ENCODE measurements around the gene CHD9NB. TPM values are rescaled to one million over a fixed set of nuclear protein-coding genes. Genes with fewer than 3 reads are reported as not detected.
A peak's percentile ranks its signal among the peaks of the same experiment; 100 is the strongest.

Gene CHD9NB
- polyA plus RNA-seq, 3 donors = not detected

DNA sequence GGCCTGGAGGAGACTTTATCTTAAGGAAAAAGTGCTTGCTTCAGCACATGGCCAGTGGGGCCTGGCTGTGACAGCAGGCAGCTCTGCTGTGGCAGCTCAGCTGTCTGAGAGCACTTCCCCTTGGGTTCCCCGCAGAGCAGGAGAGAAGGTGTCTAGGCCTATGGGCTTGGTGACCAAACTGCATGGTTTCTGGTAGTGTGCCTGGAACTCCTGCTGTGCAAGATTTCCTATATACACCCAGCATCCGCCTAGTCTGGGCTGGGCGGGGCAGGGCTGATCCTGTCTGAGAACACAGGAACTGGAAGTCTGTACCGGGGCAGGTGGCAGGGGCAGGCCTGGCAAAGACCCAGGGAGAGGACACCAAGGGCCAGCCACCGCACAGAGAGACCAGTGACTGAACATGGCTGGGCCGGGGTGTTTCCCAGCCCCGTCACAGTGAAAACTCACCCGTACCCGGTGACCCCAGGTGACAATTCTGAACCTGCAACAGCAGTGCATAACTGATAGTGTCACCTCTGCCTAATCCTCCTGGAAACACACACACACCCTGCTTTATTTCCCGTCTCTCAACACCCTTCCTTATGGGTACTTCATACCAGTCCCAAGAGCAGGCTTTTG lies 41.4 kb upstream of the CHD9NB start:
- no peaks in the 10 kb centered on the region for H3K36me3 ChIP-seq (replicated peaks in 1 of 2; ENCODE audit: control insufficient read depth in 1 of 2, insufficient read depth in 2 of 2, low read length in 2 of 2)
- H3K4me1 Mint-ChIP-seq = peaks cover 75% of the 10 kb centered on the region
- H3K36me3 Mint-ChIP-seq = peaks cover 0 to 7% of the 10 kb centered on the region in 2 donors
- peak overlapping the region; percentile 41 for H2AFZ ChIP-seq (ENCODE audit: insufficient read depth, low read depth, low read length, poor library complexity, severe bottlenecking)
- no peaks in the 10 kb centered on the region for H4K20me1 ChIP-seq (ENCODE audit: insufficient read depth, low read length)
- H3K4me3 Mint-ChIP-seq = no peak overlapping the region
- no peaks in the 10 kb centered on the region for H3K9me3 ChIP-seq (replicated peaks in 1 of 2; ENCODE audit: control insufficient read depth in 1 of 2, insufficient read depth in 1 of 2, low read length in 2 of 2)
- H3K27ac Mint-ChIP-seq = peak overlapping the region; percentile 82 to 91 (median 87)
- 14% methylated on average over 8 of the region's 10 CpGs for WGBS (ENCODE audit: insufficient coverage)
- no peak for TF ChIP-seq CTCF (IDR thresholded peaks at IDR 0.05)
- H3K9ac ChIP-seq (ENCODE audit: insufficient read depth, low read length, poor library complexity, severe bottlenecking) = no peak overlapping the region
- DNase-seq = peak; percentile 58 to 79 (median 59)
- H3K27ac ChIP-seq (ENCODE audit: low read depth in 1 of 2, low read length in 2 of 2) = peak overlapping the region; percentile 66 to 80
- H3K4me3 ChIP-seq (replicated peaks in 1 of 3; ENCODE audit: low read depth in 2 of 3, low read length in 3 of 3) = no peak overlapping the region
- H3K4me1 ChIP-seq (ENCODE audit: control insufficient read depth in 1 of 2, insufficient read depth in 2 of 2, low read length in 2 of 2) = peaks cover 75 to 79% of the 10 kb centered on the region in 2 donors
- H3K79me2 ChIP-seq (ENCODE audit: insufficient read depth, low read length) = peaks cover 28% of the 10 kb centered on the region
- peak overlapping the region; percentile 14 for H3K4me2 ChIP-seq (replicated peaks; ENCODE audit: extremely low read depth, low read length, poor library complexity, severe bottlenecking)
- intact Hi-C loops (cut with micrococcal nuclease) = loop anchor here in 1 of 2 donors (5.0 kb wide), 2 partner anchors 37 to 118 kb away; no protein-coding TSS in a partner anchor
- H3K27me3 Mint-ChIP-seq (ENCODE audit: low read depth in 3 of 3) = peaks cover 0 to 8% (median 1%) of the 10 kb centered on the region in 3 donors
- no peaks in the 10 kb centered on the region for H3K9me3 Mint-ChIP-seq
- no peaks in the 10 kb centered on the region for H3K27me3 ChIP-seq (ENCODE audit: control insufficient read depth in 2 of 2, insufficient read depth in 2 of 2, low read length in 2 of 2)

- TF ChIP-seq CTCF (IDR thresholded peaks at IDR 0.05) = no peak
- Histone ChIP-seq H3K9me3 (replicated peaks in 1 of 2; ENCODE audit: control insufficient read depth in 1 of 2, insufficient read depth in 1 of 2, low read length in 2 of 2) (no peaks in the 10 kb centered on the region), H3K27ac (ENCODE audit: low read depth in 1 of 2, low read length in 2 of 2) (peak overlapping the region; percentile 66 to 80), H3K79me2 (ENCODE audit: insufficient read depth, low read length) (peaks cover 28% of the 10 kb centered on the region), H3K4me3 (replicated peaks in 1 of 3; ENCODE audit: low read depth in 2 of 3, low read length in 3 of 3) (no peak overlapping the region), H2AFZ (ENCODE audit: insufficient read depth, low read depth, low read length, poor library complexity, severe bottlenecking) (no peak overlapping the region), H3K9ac (ENCODE audit: insufficient read depth, low read length, poor library complexity, severe bottlenecking) (no peak overlapping the region), H4K20me1 (ENCODE audit: insufficient read depth, low read length) (no peaks in the 10 kb centered on the region), H3K4me1 (ENCODE audit: control insufficient read depth in 1 of 2, insufficient read depth in 2 of 2, low read length in 2 of 2) (peaks cover 67 to 71% of the 10 kb centered on the region in 2 donors), H3K4me2 (replicated peaks; ENCODE audit: extremely low read depth, low read length, poor library complexity, severe bottlenecking) (peak overlapping the region; percentile 14), H3K27me3 (ENCODE audit: control insufficient read depth in 2 of 2, insufficient read depth in 2 of 2, low read length in 2 of 2) (no peaks in the 10 kb centered on the region), H3K36me3 (replicated peaks in 1 of 2; ENCODE audit: control insufficient read depth in 1 of 2, insufficient read depth in 2 of 2, low read length in 2 of 2) (no peaks in the 10 kb centered on the region)
- DNase-seq = no peak
- Mint-ChIP-seq H3K9me3 (no peaks in the 10 kb centered on the region), H3K36me3 (peaks cover 2 to 7% of the 10 kb centered on the region in 2 donors), H3K27ac (peak overlapping the region; percentile 82 to 91 (median 87)), H3K4me1 (peaks cover 66% of the 10 kb centered on the region), H3K27me3 (ENCODE audit: low read depth in 3 of 3) (peaks cover 0 to 8% (median 3%) of the 10 kb centered on the region in 3 donors), H3K4me3 (no peak overlapping the region)
- intact Hi-C loops (cut with micrococcal nuclease) = loop anchor here in 1 of 2 donors (5.0 kb wide), 2 partner anchors 36 to 119 kb away; no protein-coding TSS in a partner anchor
- WGBS (ENCODE audit: insufficient coverage) = no CpG with 5 or more reads among the region's 5 CpGs
Observed at GRCh38 chr16:53093162-53093744, 40.6 kb upstream of the CHD9NB start.
